IMR-90 (cell line): ENCODE results near the gene KRT73. TPM values are rescaled to one million over a fixed set of nuclear protein-coding genes. Genes with fewer than 3 reads are reported as not detected.

Source experiments
- ATAC-seq: fragments of 200-7000 bp; cut with Tn5 transposase; 2 replicates; pipeline ENCODE4 v1.9.1; 2020; ENCODE audit warnings: low read depth, mild to moderate bottlenecking, moderate library complexity
- BruUV-seq: library from RNA; stranded (reverse); fragments of 400-500 nt; replicated peaks from 2 replicates; lab custom pipeline; 2021; lab: Mats Ljungman, UMichigan
- CTCF ChIA-PET: fragments of 300-600 bp; formaldehyde crosslinking; extraction: SDS; loops from one replicate; lab custom pipeline; 2021; ENCODE audit warnings: antibody characterized with exemption; lab: Yijun Ruan, JAX
- POLR2A ChIA-PET: fragments of 300-600 bp; sonication (Branson Sonifier 250); formaldehyde crosslinking; loops from one replicate; lab custom pipeline; 2022; ENCODE audit warnings: antibody characterized with exemption; ENCODE audit not compliant: unreplicated experiment; lab: Charles Lee
- DNase-seq: peaks from one replicate; pipeline ENCODE4 v3.0.0; 2013
- H2AFZ ChIP-seq: replicated peaks from 2 replicates; pipeline ENCODE3; 2013; ENCODE audit warnings: low read length, mild to moderate bottlenecking; ENCODE audit not compliant: poor library complexity
- H2AK5ac ChIP-seq: 2 replicates; pipeline ENCODE4 v1.6.1; 2013; ENCODE audit warnings: low read depth, low read length, inconsistent platforms
- H2AK9ac ChIP-seq: replicated peaks from 2 replicates; pipeline ENCODE3; 2013; ENCODE audit warnings: mild to moderate bottlenecking, low read depth, low read length, moderate library complexity; ENCODE audit not compliant: poor library complexity
- H2BK120ac ChIP-seq: 2 replicates; pipeline ENCODE4 v1.6.1; 2013; ENCODE audit warnings: low read depth, low read length, inconsistent platforms
- H2BK15ac ChIP-seq: 3 replicates; pipeline ENCODE4 v1.6.1; 2013; ENCODE audit warnings: low read depth, low read length, inconsistent platforms
- H2BK20ac ChIP-seq: 2 replicates; pipeline ENCODE4 v1.6.1; 2013; ENCODE audit warnings: low read depth, mild to moderate bottlenecking, inconsistent platforms, low read length, moderate library complexity
- H2BK5ac ChIP-seq: 2 replicates; pipeline ENCODE4 v1.6.1; 2013; ENCODE audit warnings: mild to moderate bottlenecking, low read depth, low read length, inconsistent platforms; ENCODE audit not compliant: poor library complexity, severe bottlenecking
- H3K14ac ChIP-seq: replicated peaks from 2 replicates; pipeline ENCODE4 v1.6.1; 2013; ENCODE audit warnings: low read depth, low read length, inconsistent platforms
- H3K18ac ChIP-seq: 2 replicates; pipeline ENCODE4 v1.6.1; 2013; ENCODE audit warnings: low read depth, low read length, control low read depth
- H3K23ac ChIP-seq: 2 replicates; pipeline ENCODE4 v1.6.1; 2013; ENCODE audit warnings: low read depth, low read length, inconsistent platforms
- H3K27ac ChIP-seq: 2 replicates; pipeline ENCODE4 v1.5.1; 2013; ENCODE audit warnings: mild to moderate bottlenecking, control low read depth, low read length; ENCODE audit not compliant: insufficient read depth
- H3K27me3 ChIP-seq: 2 replicates; pipeline ENCODE4 v1.6.1; 2013; ENCODE audit warnings: low read length; ENCODE audit not compliant: control insufficient read depth, insufficient read depth
- H3K36me3 ChIP-seq: 2 replicates; pipeline ENCODE4 v1.6.1; 2013; ENCODE audit warnings: low read length, mixed read lengths; ENCODE audit not compliant: control insufficient read depth, insufficient read depth
- H3K4ac ChIP-seq: 2 replicates; pipeline ENCODE4 v1.6.1; 2013; ENCODE audit warnings: low read depth, low read length, inconsistent platforms
- H3K4me1 ChIP-seq: 2 replicates; pipeline ENCODE4 v1.6.1; 2013; ENCODE audit warnings: low read length, mixed read lengths; ENCODE audit not compliant: control insufficient read depth, insufficient read depth
- H3K4me2 ChIP-seq: 2 replicates; pipeline ENCODE4 v1.6.1; 2013; ENCODE audit warnings: low read depth, mild to moderate bottlenecking, control low read depth, low read length, moderate library complexity
- H3K4me3 ChIP-seq: 2 replicates; pipeline ENCODE4 v1.5.1; 2013; ENCODE audit warnings: low read depth, mild to moderate bottlenecking, control low read depth, low read length, moderate library complexity; ENCODE audit not compliant: insufficient read depth
- H3K56ac ChIP-seq: 2 replicates; pipeline ENCODE4 v1.6.1; 2013; ENCODE audit warnings: low read length, inconsistent platforms; ENCODE audit not compliant: insufficient read depth; ENCODE audit errors: extremely low read depth
- H3K79me1 ChIP-seq, 2 experiments: 2 replicates each; pipeline ENCODE4 v1.6.1; 2013; ENCODE audit warnings: low read length in 2 of 2, inconsistent platforms in 1 of 2, low read depth in 1 of 2
- H3K9ac ChIP-seq: 2 replicates; pipeline ENCODE4 v1.6.1; 2013; ENCODE audit warnings: low read depth, low read length, control low read depth
- H3K9me1 ChIP-seq: 2 replicates; pipeline ENCODE4 v1.6.1; 2013; ENCODE audit warnings: low read length, inconsistent platforms; ENCODE audit not compliant: insufficient read depth
- H3K9me3 ChIP-seq: 2 replicates; pipeline ENCODE4 v1.6.1; 2013; ENCODE audit warnings: low read length; ENCODE audit not compliant: control insufficient read depth, insufficient read depth
- H4K20me1 ChIP-seq: 2 replicates; pipeline ENCODE4 v1.6.1; 2013; ENCODE audit warnings: low read length, inconsistent platforms; ENCODE audit not compliant: insufficient read depth
- H4K5ac ChIP-seq: 2 replicates; pipeline ENCODE4 v1.6.1; 2013; ENCODE audit warnings: mild to moderate bottlenecking, low read depth, low read length, control low read depth
- H4K8ac ChIP-seq, 2 experiments: 2 replicates each; pipeline ENCODE4 v1.6.1; 2013; ENCODE audit warnings: low read depth in 2 of 2, low read length in 2 of 2, control low read depth in 1 of 2, inconsistent platforms in 1 of 2
- H4K91ac ChIP-seq: 2 replicates; pipeline ENCODE4 v1.6.1; 2013; ENCODE audit warnings: low read depth, low read length, inconsistent platforms; ENCODE audit not compliant: insufficient read depth
- CEBPB ChIP-seq: IDR thresholded peaks from 2 replicates; pipeline ENCODE4 v1.6.1; 2012; ENCODE audit warnings: low read depth, low read length, improper control_type of control experiment
- CHD1 ChIP-seq: IDR thresholded peaks from 2 replicates; pipeline ENCODE4 v1.6.1; 2012; ENCODE audit warnings: low read depth, low read length, improper control_type of control experiment
- MAFK ChIP-seq: IDR thresholded peaks from 2 replicates; pipeline ENCODE4 v1.6.1; 2012; ENCODE audit warnings: low read depth, low read length, improper control_type of control experiment
- MXI1 ChIP-seq: IDR thresholded peaks from 2 replicates; pipeline ENCODE4 v1.6.1; 2012; ENCODE audit warnings: low read depth, mild to moderate bottlenecking, low read length, moderate library complexity, borderline replicate concordance
- NFE2L2 ChIP-seq: fragments of 150-350 bp; IDR thresholded peaks from 2 replicates; pipeline ENCODE4 v1.6.1; 2016; ENCODE audit warnings: low read depth, mild to moderate bottlenecking, low read length
- RAD21 ChIP-seq: IDR thresholded peaks from 2 replicates; pipeline ENCODE4 v1.6.1; 2012; ENCODE audit warnings: low read length, improper control_type of control experiment
- RCOR1 ChIP-seq: IDR thresholded peaks from 2 replicates; pipeline ENCODE4 v1.6.1; 2012; ENCODE audit warnings: mild to moderate bottlenecking, low read length, improper control_type of control experiment; ENCODE audit not compliant: insufficient replicate concordance
- RFX5 ChIP-seq: IDR thresholded peaks from 2 replicates; pipeline ENCODE4 v1.8.0; 2012; ENCODE audit warnings: low read depth, mild to moderate bottlenecking, low read length, moderate library complexity
- WGBS, 2 experiments: methylation state at CpG; one replicate each; pipeline versions ENCODE4 v1.1.5 to v1.1.7; 2013; ENCODE audit warnings: missing lambda C conversion rate in 2 of 2; ENCODE audit not compliant: insufficient read length in 1 of 2; ENCODE audit errors: extremely low coverage in 2 of 2; 5-methylcytosine and 5-hydroxymethylcytosine counted together
- dilution Hi-C: fragments of 300-500 bp; cut with HindIII; formaldehyde crosslinking; loops from one replicate; pipeline ENCODE4 v1.14.3; 2018; ENCODE audit warnings: low sequenced_read_pairs; ENCODE audit not compliant: unreplicated experiment
- in situ Hi-C: fragments of 300-500 bp; cut with MboI; formaldehyde crosslinking; loops from 3 replicates; pipeline ENCODE4 v1.14.3; 2019; ENCODE audit warnings: low sequenced_read_pairs, inconsistent platforms, mixed read lengths
- intact Hi-C: fragments of 100-400 bp; cut with micrococcal nuclease; formaldehyde crosslinking; loops from 2 replicates; pipeline ENCODE4 v1.10.0; 2022
- polyA plus RNA-seq, 3 experiments: library from polyadenylated mRNA; depleted of rRNA; stranded (reverse); fragments of >200 nt; gene quantifications; 2 replicates each; pipeline ENCODE4 v1.2.3, GENCODE V29; 2012; ENCODE audit warnings: low replicate concordance in 1 of 3
- total RNA-seq: library from RNA; depleted of rRNA; stranded (reverse); fragments of >200 nt; gene quantifications from 2 replicates; pipeline ENCODE4 v1.2.3, GENCODE V29; 2012
- TF ChIP-seq, protein P1 (sequence below): conservative IDR thresholded peaks from 2 replicates; pipeline ENCODE4 v1.5.1; 2012; ENCODE audit warnings: mild to moderate bottlenecking, low read depth, low read length, improper control_type of control experiment

Gene KRT73
- total and polyA plus RNA-seq, 2 of the 4 experiments (the other 2 are of a cell fraction) = not detected

DNA sequence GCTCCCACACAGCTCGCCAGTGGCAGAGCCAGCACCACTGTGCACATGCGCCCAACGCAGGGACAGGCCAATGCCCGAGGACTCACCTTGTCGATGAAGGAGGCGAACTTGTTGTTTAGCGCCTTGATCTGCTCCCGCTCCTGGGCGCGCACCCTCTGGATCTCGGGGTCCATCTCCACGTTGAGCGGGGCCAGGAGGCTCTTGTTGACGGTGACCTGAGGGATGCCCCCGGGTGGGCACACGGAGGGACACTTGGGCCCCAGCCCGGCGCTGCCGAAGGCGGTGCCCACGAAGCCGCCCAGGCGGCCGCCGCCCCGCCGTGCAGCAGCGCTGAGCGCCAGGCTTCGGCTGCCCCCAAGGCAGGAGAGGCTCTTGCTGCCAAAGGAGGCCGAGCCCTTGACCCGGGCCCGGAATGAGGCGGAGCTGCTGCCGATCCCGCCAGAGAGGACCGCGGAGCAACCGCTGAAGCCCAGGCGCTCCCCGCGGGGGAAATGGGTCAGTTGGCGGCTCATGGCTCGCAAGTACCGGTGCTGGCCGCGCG is 17.3 kb downstream of the KRT73 start, which contains the start of gene KRT72:
TSS of gene KRT72 (minus strand) at position 523 of the 541 bp plus-strand sequence. CDS start at position 512, 11 bp downstream.
- Histone ChIP-seq H2AK9ac (no peak within 1 kb of the TSS), H4K5ac (no peak within 1 kb of the TSS), H3K4me2 (no peak within 1 kb of the TSS), H3K56ac (no peak within 1 kb of the TSS), H3K4me3 (no peak within 1 kb of the TSS), H3K14ac (no peak within 1 kb of the TSS), H3K23ac (no peak within 1 kb of the TSS), H3K27ac (no peak within 1 kb of the TSS), H2BK5ac (no peak within 1 kb of the TSS), H3K79me1 (no peaks in the 10 kb centered on the region), H3K36me3 (no peaks in the 10 kb centered on the region), H4K8ac (no peak within 1 kb of the TSS), H2AFZ (no peak within 1 kb of the TSS), H3K4ac (no peak within 1 kb of the TSS), H2BK20ac (no peak within 1 kb of the TSS), H3K9ac (no peak within 1 kb of the TSS), H2BK120ac (no peak within 1 kb of the TSS), H4K20me1 (no peaks in the 10 kb centered on the region), H3K4me1 (no peaks in the 10 kb centered on the region), H3K18ac (no peak within 1 kb of the TSS), H4K91ac (no peak within 1 kb of the TSS), H3K9me3 (no peaks in the 10 kb centered on the region), H3K27me3 (peaks cover 41% of the 10 kb centered on the region), H2BK15ac (no peak within 1 kb of the TSS), H3K9me1 (no peaks in the 10 kb centered on the region), H2AK5ac (no peak within 1 kb of the TSS)
- ChIA-PET CTCF (no interaction called here), POLR2A (no interaction called here)
- TF ChIP-seq CHD1 (no peak), CEBPB (no peak), RFX5 (no peak), NFE2L2 (no peak), RCOR1 (no peak), RAD21 (no peak), MAFK (no peak), MXI1 (no peak)
- TF ChIP-seq, protein P1, sequence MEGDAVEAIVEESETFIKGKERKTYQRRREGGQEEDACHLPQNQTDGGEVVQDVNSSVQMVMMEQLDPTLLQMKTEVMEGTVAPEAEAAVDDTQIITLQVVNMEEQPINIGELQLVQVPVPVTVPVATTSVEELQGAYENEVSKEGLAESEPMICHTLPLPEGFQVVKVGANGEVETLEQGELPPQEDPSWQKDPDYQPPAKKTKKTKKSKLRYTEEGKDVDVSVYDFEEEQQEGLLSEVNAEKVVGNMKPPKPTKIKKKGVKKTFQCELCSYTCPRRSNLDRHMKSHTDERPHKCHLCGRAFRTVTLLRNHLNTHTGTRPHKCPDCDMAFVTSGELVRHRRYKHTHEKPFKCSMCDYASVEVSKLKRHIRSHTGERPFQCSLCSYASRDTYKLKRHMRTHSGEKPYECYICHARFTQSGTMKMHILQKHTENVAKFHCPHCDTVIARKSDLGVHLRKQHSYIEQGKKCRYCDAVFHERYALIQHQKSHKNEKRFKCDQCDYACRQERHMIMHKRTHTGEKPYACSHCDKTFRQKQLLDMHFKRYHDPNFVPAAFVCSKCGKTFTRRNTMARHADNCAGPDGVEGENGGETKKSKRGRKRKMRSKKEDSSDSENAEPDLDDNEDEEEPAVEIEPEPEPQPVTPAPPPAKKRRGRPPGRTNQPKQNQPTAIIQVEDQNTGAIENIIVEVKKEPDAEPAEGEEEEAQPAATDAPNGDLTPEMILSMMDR = no peak
- dilution Hi-C loops (no loop called here), in situ Hi-C loops (no loop called here), intact Hi-C loops (no loop called here)
- no peak for ATAC-seq
- WGBS, 2 experiments = 31% methylated on average over 24 of the region's 48 CpGs; no CpG with 5 or more reads in 1 of the 2 experiments
- BruUV-seq = no TSS peak
- no peak for DNase-seq
